ENCODE measurements around the gene PEX11A.

- TF ChIP-seq POLR2A (IDR thresholded peaks at IDR 0.05) = no peak
- no peak for TF ChIP-seq CTCF (IDR thresholded peaks at IDR 0.05)
- TF ChIP-seq EP300 (IDR thresholded peaks at IDR 0.05) = no peak
- no peak for TF ChIP-seq POLR2AphosphoS5 (IDR thresholded peaks at IDR 0.05)
These were observed 36.2 kb downstream of the PEX11A start for GRCh38 chr15:89654301-89654761.
